HepG2 (cell line): ENCODE results near the gene GRIN2C. TPM values are rescaled to one million over a fixed set of nuclear protein-coding genes. Genes with fewer than 3 reads are reported as not detected.
A peak's percentile ranks its signal among the peaks of the same experiment; 100 is the strongest.

Experiments used
- CENPX ChIP-seq: sonication (generic); formaldehyde crosslinking; IDR thresholded peaks from 2 replicates; pipeline ENCODE4 v1.9.0; 2021; ENCODE audit warnings: mild to moderate bottlenecking, missing genetic modification reagents, moderate library complexity
- EP300 ChIP-seq, 3 experiments: sonication (generic) in 1 of 3; formaldehyde crosslinking in 1 of 3; IDR thresholded peaks; 2 replicates each; pipeline versions ENCODE4 v1.5.1 to v1.6.1; 2011 to 2020; ENCODE audit warnings: low read depth in 2 of 3, low read length in 2 of 3, borderline replicate concordance in 1 of 3, improper control_type of control experiment in 1 of 3, mild to moderate bottlenecking in 1 of 3, missing genetic modification reagents in 1 of 3, moderate library complexity in 1 of 3
- FOXP1 ChIP-seq, 2 experiments: fragments of 450-650 bp in 1 of 2; IDR thresholded peaks; 2 replicates each; pipeline ENCODE4 v1.6.1; 2017 to 2018; ENCODE audit warnings: antibody characterized with exemption in 1 of 2
- HNF4G ChIP-seq, 2 experiments: sonication (generic) in 1 of 2; formaldehyde crosslinking in 1 of 2; IDR thresholded peaks; 2 replicates each; pipeline versions ENCODE4 v1.4.0 to v1.6.1; 2011 to 2020; ENCODE audit warnings: borderline replicate concordance in 2 of 2, low read depth in 2 of 2, mild to moderate bottlenecking in 2 of 2, low read length in 1 of 2, missing genetic modification reagents in 1 of 2, moderate library complexity in 1 of 2
- KDM5B ChIP-seq: sonication (generic); formaldehyde crosslinking; IDR thresholded peaks from 2 replicates; pipeline ENCODE4 v1.4.0; 2020; ENCODE audit warnings: missing genetic modification reagents, mild to moderate bottlenecking, borderline replicate concordance
- NFATC3 ChIP-seq: sonication (generic); formaldehyde crosslinking; IDR thresholded peaks from 2 replicates; pipeline ENCODE4 v1.5.1; 2020; ENCODE audit warnings: mild to moderate bottlenecking, missing genetic modification reagents
- POGZ ChIP-seq: sonication (generic); formaldehyde crosslinking; IDR thresholded peaks from 2 replicates; pipeline ENCODE4 v1.4.0; 2020; ENCODE audit warnings: mild to moderate bottlenecking, missing genetic modification reagents
- PTBP1 ChIP-seq: fragments of 200-400 bp; formaldehyde crosslinking; IDR thresholded peaks from 2 replicates; pipeline ENCODE4 v1.6.1; 2018; ENCODE audit warnings: low read length, low read depth; ENCODE audit not compliant: poor library complexity, severe bottlenecking
- REL ChIP-seq: sonication (generic); formaldehyde crosslinking; conservative IDR thresholded peaks from 2 replicates; pipeline ENCODE4 v1.8.0; 2022; ENCODE audit warnings: mild to moderate bottlenecking, missing genetic modification reagents, moderate library complexity
- SMAD3 ChIP-seq: sonication (generic); formaldehyde crosslinking; IDR thresholded peaks from 2 replicates; pipeline ENCODE4 v1.4.0; 2020; ENCODE audit warnings: missing genetic modification reagents
- TGIF2 ChIP-seq: IDR thresholded peaks from 2 replicates; pipeline ENCODE4 v1.6.1; 2016; ENCODE audit warnings: control low read depth, missing compliant biosample characterization
- ZBTB26 ChIP-seq: IDR thresholded peaks from 2 replicates; pipeline ENCODE4 v1.6.1; 2016; ENCODE audit warnings: missing compliant biosample characterization, missing genetic modification reagents, borderline replicate concordance
- ZNF10 ChIP-seq: sonication (generic); formaldehyde crosslinking; IDR thresholded peaks from 2 replicates; pipeline ENCODE4 v1.4.0; 2020; ENCODE audit warnings: mild to moderate bottlenecking, low read depth, missing genetic modification reagents, borderline replicate concordance
- ZNF180 ChIP-seq: sonication (generic); formaldehyde crosslinking; IDR thresholded peaks from 2 replicates; pipeline ENCODE4 v1.4.0; 2020; ENCODE audit warnings: low read depth, missing genetic modification reagents, borderline replicate concordance
- ZNF263 ChIP-seq: sonication (generic); formaldehyde crosslinking; IDR thresholded peaks from 2 replicates; pipeline ENCODE4 v1.4.0; 2020; ENCODE audit warnings: missing genetic modification reagents
- ZNF354B ChIP-seq: sonication (generic); formaldehyde crosslinking; IDR thresholded peaks from 2 replicates; pipeline ENCODE4 v1.8.0; 2022; ENCODE audit warnings: mild to moderate bottlenecking, missing genetic modification reagents
- ZNF468 ChIP-seq: sonication (generic); formaldehyde crosslinking; IDR thresholded peaks from 2 replicates; pipeline ENCODE4 v1.8.0; 2022; ENCODE audit warnings: mild to moderate bottlenecking, moderate library complexity, missing genetic modification reagents
- ZNF484 ChIP-seq: sonication (generic); formaldehyde crosslinking; IDR thresholded peaks from 2 replicates; pipeline ENCODE4 v1.5.1; 2020; ENCODE audit warnings: mild to moderate bottlenecking, low read depth, missing genetic modification reagents, borderline replicate concordance
- ZNF605 ChIP-seq: sonication (generic); formaldehyde crosslinking; IDR thresholded peaks from 2 replicates; pipeline ENCODE4 v1.8.0; 2022; ENCODE audit warnings: mild to moderate bottlenecking, missing genetic modification reagents
- ZNF607 ChIP-seq: sonication (generic); formaldehyde crosslinking; IDR thresholded peaks from 2 replicates; pipeline ENCODE4 v1.5.1; 2020; ENCODE audit warnings: missing genetic modification reagents, mild to moderate bottlenecking, borderline replicate concordance
- ZNF761 ChIP-seq: sonication (generic); formaldehyde crosslinking; conservative IDR thresholded peaks from 2 replicates; pipeline ENCODE4 v1.4.0; 2020; ENCODE audit warnings: mild to moderate bottlenecking, missing genetic modification reagents
- polyA plus RNA-seq, 8 experiments: library from polyadenylated mRNA; depleted of rRNA in 3 of 8; stranded (reverse) in 7 of 8; unstranded in 1 of 8; fragments of >200 nt; fragmentation: Illumina TruSeq in 4 of 8; extraction: Trizol in 4 of 8; gene quantifications; 2 replicates each; pipeline versions ENCODE4 v1.2.1 to v1.2.3, GENCODE V29; 2011 to 2016; ENCODE audit warnings: low read depth in 4 of 8, missing spikeins in 1 of 8, mixed read lengths in 1 of 8; ENCODE audit not compliant: insufficient read depth in 1 of 8
- total RNA-seq, 5 experiments: library from RNA; depleted of rRNA; stranded (reverse); fragments of >200 nt; fragmentation: Illumina TruSeq; extraction: Trizol; gene quantifications; 2 replicates each; pipeline ENCODE4 v1.2.3, GENCODE V29; 2016; ENCODE audit warnings: low read depth in 1 of 5

Gene GRIN2C
- total and polyA plus RNA-seq, 2 of the 13 experiments (the other 11 are each of a cell fraction or from before 2014, with no cell fraction given), result 0.03 to 0.11 TPM

GRCh38 chr17:74872313-74873036, 12.8 kb upstream of the GRIN2C start, which contains the start of gene FDXR (continued):
- TF ChIP-seq ZNF354B (peak; percentile 85), CENPX (CRISPR knock-in tag) (no peak), TGIF2 (no peak), HNF4G (IDR thresholded peaks at IDR 0.05; ENCODE audit: borderline replicate concordance, low read depth, low read length) (no peak), HNF4G (CRISPR knock-in tag; IDR thresholded peaks at IDR 0.05; ENCODE audit: borderline replicate concordance, low read depth) (no peak), ZNF605 (CRISPR knock-in tag) (no peak), SMAD3 (CRISPR knock-in tag) (no peak; the same call in 1 of the 2 replicates), ZBTB26 (CRISPR knock-in tag) (peak; percentile 67; the same call in 1 of the 2 replicates), PTBP1 (no peak), POGZ (no peak), ZNF607 (CRISPR knock-in tag) (peak; percentile 36; the same call in 1 of the 2 replicates), ZNF263 (CRISPR knock-in tag) (peak; percentile 90), ZNF761 (CRISPR knock-in tag) (peak; percentile 66), KDM5B (CRISPR knock-in tag) (peak; percentile 68), NFATC3 (peak; percentile 93), ZNF468 (CRISPR knock-in tag) (no peak), ZNF10 (0 out of 2 replicates have a peak, but pooled peaks have one; percentile 68), FOXP1 (IDR thresholded peaks at IDR 0.05) (no peak), FOXP1 (CRISPR knock-in tag; IDR thresholded peaks at IDR 0.05) (no peak), ZNF180 (CRISPR knock-in tag) (0 out of 2 replicates have a peak, but pooled peaks have one; percentile 78), REL (CRISPR knock-in tag) (0 out of 2 replicates have a peak, but pooled peaks have one; percentile 93), ZNF484 (CRISPR knock-in tag) (no peak), EP300 (IDR thresholded peaks at IDR 0.05; ENCODE audit: low read depth in 2 of 2, low read length in 2 of 2) (no peak), EP300 (CRISPR knock-in tag; IDR thresholded peaks at IDR 0.05; ENCODE audit: borderline replicate concordance) (no peak; the same call in 1 of the 2 replicates)
